RWPE2 (cell line): ENCODE results near the gene ZFYVE21.

Experiments
- ATAC-seq: fragments of 200-7000 bp; cut with Tn5 transposase; 3 replicates; pipeline ENCODE4 v1.9.1; 2021; ENCODE audit warnings: low read depth
- DNase-seq: peaks from one replicate; pipeline ENCODE4 v3.0.0-alpha.2; 2020; ENCODE audit warnings: low spot score
- H3K27ac ChIP-seq: fragments of 450-650 bp; 2 replicates; pipeline ENCODE4 v1.5.1; 2017; ENCODE audit warnings: mild to moderate bottlenecking; ENCODE audit not compliant: poor library complexity, severe bottlenecking
- H3K27me3 ChIP-seq: fragments of 250-450 bp; sonication (Bioruptor Pico); 2 replicates; pipeline ENCODE4 v1.5.1; 2021; ENCODE audit warnings: mild to moderate bottlenecking, moderate library complexity; ENCODE audit not compliant: insufficient read depth, poor library complexity, severe bottlenecking
- H3K36me3 ChIP-seq: fragments of 250-450 bp; sonication (Bioruptor Pico); 2 replicates; pipeline ENCODE4 v1.5.1; 2020; ENCODE audit warnings: low read depth, mild to moderate bottlenecking, moderate library complexity
- H3K4me1 ChIP-seq: fragments of 250-450 bp; sonication (Bioruptor Pico); 2 replicates; pipeline ENCODE4 v1.5.1; 2021; ENCODE audit warnings: mild to moderate bottlenecking, moderate library complexity; ENCODE audit not compliant: insufficient read depth, poor library complexity, severe bottlenecking
- H3K4me3 ChIP-seq: fragments of 250-450 bp; sonication (Bioruptor Pico); 2 replicates; pipeline ENCODE4 v1.5.1; 2021; ENCODE audit warnings: mild to moderate bottlenecking, moderate library complexity; ENCODE audit not compliant: severe bottlenecking
- H3K9me3 ChIP-seq: fragments of 250-450 bp; sonication (Bioruptor Pico); 2 replicates; pipeline ENCODE4 v1.5.1; 2021; ENCODE audit warnings: mild to moderate bottlenecking, moderate library complexity; ENCODE audit not compliant: severe bottlenecking
- TF ChIP-seq, protein P1 (sequence below): fragments of 450-650 bp; IDR thresholded peaks from one replicate; pipeline ENCODE4 v1.5.1; 2017; ENCODE audit warnings: mild to moderate bottlenecking, moderate library complexity; ENCODE audit not compliant: poor library complexity, severe bottlenecking

Gene ZFYVE21

GRCh38 chr14:103719751-103720150 lies 4.1 kb downstream of the ZFYVE21 start:
- DNase-seq (no peak), ATAC-seq (no peak)
- Histone ChIP-seq H3K9me3 (no peaks in the 10 kb centered on the region), H3K36me3 (peaks cover 13% of the 10 kb centered on the region), H3K27me3 (no peaks in the 10 kb centered on the region), H3K4me1 (peaks cover 10% of the 10 kb centered on the region), H3K4me3 (no peak overlapping the region), H3K27ac (no peak overlapping the region)
- TF ChIP-seq, protein P1, sequence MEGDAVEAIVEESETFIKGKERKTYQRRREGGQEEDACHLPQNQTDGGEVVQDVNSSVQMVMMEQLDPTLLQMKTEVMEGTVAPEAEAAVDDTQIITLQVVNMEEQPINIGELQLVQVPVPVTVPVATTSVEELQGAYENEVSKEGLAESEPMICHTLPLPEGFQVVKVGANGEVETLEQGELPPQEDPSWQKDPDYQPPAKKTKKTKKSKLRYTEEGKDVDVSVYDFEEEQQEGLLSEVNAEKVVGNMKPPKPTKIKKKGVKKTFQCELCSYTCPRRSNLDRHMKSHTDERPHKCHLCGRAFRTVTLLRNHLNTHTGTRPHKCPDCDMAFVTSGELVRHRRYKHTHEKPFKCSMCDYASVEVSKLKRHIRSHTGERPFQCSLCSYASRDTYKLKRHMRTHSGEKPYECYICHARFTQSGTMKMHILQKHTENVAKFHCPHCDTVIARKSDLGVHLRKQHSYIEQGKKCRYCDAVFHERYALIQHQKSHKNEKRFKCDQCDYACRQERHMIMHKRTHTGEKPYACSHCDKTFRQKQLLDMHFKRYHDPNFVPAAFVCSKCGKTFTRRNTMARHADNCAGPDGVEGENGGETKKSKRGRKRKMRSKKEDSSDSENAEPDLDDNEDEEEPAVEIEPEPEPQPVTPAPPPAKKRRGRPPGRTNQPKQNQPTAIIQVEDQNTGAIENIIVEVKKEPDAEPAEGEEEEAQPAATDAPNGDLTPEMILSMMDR, result no peak

DNA sequence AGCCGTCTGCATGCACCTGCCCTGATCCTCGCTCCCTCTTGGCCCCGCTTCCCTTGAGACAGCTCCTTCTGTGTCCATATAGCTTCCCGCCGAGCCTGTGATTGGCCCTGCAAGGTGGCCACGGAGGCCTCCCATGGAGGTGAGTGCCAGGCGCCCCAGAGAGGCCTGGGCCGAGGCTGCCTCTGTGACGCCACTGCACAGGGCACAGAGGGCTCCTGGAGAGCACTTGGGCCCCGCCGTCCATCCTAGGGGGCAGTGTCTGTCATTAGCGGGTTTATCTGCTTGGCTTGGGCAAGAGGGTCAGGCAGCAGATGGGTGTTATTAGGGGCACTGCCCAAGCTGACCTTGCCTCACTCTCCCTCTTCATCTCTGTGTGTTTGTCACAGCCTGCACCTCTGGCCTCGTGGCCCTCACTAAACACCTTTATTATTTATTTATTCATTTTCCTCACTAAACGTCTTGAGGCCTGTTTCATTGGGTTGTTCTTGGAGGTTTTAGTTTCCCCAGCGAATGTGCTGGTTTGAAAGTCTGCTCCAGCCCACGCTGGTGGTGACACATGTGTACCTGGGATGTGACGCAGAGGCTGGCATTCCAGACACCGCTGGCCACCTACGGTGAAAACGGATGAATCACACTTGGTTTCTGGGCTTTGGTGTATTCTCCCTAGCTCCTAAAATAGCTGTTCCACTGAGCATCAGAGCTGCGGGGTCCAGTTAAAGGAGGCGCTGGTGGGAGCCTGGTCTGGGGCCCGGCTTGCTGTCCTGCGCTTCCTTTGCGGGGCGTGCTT lies 5.9 kb downstream of the ZFYVE21 start:
- no peaks in the 10 kb centered on the region for H3K9me3 ChIP-seq

DNA sequence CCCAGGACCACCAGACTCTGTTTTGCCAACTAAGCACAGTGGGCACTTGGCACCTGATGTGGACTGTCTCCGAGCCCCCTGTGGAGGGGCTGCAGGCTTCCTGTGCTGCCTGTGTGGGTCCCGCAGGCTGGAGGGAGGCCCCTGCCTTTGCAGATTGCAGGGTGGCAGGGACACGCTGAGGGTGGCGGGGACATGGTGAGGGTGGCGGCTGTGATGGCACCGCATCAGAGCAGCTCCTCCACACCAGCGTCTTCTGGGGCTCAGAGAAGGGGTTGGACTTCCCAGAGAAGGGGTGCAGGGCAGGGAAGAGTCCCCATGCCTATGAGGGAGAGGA lies 8.1 kb downstream of the ZFYVE21 start:
- no peak for ATAC-seq
- H3K36me3 ChIP-seq, result peaks cover 35% of the 10 kb centered on the region

More for the DNA sequence above, 5.9 kb downstream of the ZFYVE21 start:
- no peak overlapping the region for H3K27ac ChIP-seq
- peaks cover 10% of the 10 kb centered on the region for H3K4me1 ChIP-seq
- H3K4me3 ChIP-seq, result no peak overlapping the region
- H3K36me3 ChIP-seq, result peaks cover 29% of the 10 kb centered on the region
- DNase-seq, result no peak
- ATAC-seq, result peak; percentile 26; the same call in 1 of the 3 replicates
- no peaks in the 10 kb centered on the region for H3K27me3 ChIP-seq
- TF ChIP-seq, protein P1, result no peak

DNA sequence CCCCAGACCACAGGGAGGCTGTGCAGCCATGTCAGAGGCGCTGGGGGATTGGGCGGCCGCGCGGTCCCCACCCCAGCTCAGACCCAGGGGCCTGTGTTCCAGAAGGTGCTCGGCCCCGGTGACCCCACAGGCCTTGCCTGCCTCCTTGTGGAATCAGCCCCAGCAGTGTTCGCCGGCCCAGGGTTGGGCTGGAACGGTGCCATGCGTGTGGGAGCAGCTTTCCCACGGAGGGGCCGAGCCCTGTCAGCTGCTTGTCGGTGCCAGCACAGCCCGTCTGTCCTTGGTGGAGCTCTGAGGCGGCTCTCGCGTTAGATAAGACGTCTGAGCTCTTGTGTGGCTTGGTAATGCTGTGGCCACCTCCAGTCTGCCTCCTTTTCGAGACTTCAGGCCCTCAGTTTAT lies 8.5 kb downstream of the ZFYVE21 start:
- TF ChIP-seq, protein P1, result no peak
- Histone ChIP-seq H3K27me3 (no peaks in the 10 kb centered on the region), H3K9me3 (no peaks in the 10 kb centered on the region), H3K4me3 (no peak overlapping the region), H3K4me1 (peaks cover 6% of the 10 kb centered on the region), H3K27ac (no peak overlapping the region), H3K36me3 (peaks cover 39% of the 10 kb centered on the region)
- DNase-seq (no peak), ATAC-seq (no peak)

More for the DNA sequence above, 8.1 kb downstream of the ZFYVE21 start:
- peaks cover 6% of the 10 kb centered on the region for H3K4me1 ChIP-seq
- TF ChIP-seq, protein P1, result no peak
- DNase-seq, result no peak
- H3K27me3 ChIP-seq, result no peaks in the 10 kb centered on the region
- no peak overlapping the region for H3K4me3 ChIP-seq
- no peaks in the 10 kb centered on the region for H3K9me3 ChIP-seq
- H3K27ac ChIP-seq, result no peak overlapping the region
